Embryonic facial prominence (tissue), 1 donor: Measurements from ENCODE around the gene DCAF4.

Experiments
- DNase-seq: peaks from one replicate; pipeline ENCODE4 v3.0.0-alpha.2; 2016; ENCODE audit errors: extremely low spot score

DCAF4 gene, protein sequence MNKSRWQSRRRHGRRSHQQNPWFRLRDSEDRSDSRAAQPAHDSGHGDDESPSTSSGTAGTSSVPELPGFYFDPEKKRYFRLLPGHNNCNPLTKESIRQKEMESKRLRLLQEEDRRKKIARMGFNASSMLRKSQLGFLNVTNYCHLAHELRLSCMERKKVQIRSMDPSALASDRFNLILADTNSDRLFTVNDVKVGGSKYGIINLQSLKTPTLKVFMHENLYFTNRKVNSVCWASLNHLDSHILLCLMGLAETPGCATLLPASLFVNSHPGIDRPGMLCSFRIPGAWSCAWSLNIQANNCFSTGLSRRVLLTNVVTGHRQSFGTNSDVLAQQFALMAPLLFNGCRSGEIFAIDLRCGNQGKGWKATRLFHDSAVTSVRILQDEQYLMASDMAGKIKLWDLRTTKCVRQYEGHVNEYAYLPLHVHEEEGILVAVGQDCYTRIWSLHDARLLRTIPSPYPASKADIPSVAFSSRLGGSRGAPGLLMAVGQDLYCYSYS

DNA sequence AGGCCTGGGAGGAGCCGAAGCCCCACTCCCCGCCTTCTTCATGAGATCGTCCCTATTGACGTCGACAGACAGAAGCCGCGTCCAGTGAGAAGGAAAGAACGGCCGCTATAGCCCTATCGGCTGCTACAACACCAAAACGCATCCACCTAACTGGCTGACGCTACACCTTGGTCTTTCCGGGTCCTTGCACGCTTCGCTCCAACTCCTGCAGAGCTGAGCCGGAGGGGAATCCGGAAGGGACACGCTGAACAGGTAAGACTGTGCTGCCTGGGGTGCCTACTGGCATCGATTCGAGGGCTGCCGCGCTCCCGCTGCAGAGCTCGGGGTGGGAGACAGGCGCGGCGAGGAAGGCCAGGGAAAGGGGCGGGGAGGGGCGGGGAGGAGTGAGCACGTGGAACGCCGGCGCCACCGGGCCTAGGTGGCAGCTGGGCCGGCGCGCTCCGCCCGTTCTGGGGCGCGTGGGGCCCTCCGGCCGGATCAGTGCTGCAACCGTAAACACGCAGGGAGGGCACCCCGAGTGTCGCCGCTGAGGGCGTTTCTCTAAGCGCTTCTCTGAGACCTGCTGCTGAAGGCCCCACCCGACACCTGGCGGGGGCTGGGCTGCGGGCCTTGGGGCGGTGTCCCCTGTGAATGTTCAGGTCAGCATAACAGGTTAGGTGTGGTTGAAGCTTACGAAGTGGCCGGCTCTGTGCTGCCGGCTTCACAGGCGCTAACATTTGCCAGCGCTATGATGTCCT lies at the start of gene DCAF4:
Gene DCAF4 (plus strand): TSS at position 173 of the 737 bp plus-strand sequence. CDS start 11,515 bp downstream, outside the sequence.
- DNase-seq, result peak; percentile 92

- no peak for DNase-seq
Measured at GRCh38 chr14:72876710-72877063, 49.6 kb upstream of the DCAF4 start.

DNA sequence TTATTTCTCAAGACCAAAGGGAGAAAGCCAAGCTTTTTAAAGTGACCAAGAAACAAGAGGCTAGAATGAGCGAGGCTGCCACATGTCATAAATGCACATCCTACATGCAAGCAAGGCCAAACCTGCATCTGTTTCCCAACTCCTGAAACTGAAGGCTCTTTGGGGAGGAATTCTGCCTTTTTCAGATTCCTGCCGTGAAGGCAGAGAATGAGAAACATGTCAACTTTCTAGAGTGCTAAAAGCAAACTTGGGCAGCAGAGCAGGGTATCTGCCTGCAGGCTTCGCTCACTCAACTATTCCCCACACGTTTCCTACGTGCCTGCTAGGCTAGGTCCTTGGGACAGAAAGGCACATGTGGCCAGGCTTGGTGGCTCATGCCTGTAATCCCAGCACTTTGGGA lies 47.5 kb upstream of the DCAF4 start:
- DNase-seq, result no peak

DNA sequence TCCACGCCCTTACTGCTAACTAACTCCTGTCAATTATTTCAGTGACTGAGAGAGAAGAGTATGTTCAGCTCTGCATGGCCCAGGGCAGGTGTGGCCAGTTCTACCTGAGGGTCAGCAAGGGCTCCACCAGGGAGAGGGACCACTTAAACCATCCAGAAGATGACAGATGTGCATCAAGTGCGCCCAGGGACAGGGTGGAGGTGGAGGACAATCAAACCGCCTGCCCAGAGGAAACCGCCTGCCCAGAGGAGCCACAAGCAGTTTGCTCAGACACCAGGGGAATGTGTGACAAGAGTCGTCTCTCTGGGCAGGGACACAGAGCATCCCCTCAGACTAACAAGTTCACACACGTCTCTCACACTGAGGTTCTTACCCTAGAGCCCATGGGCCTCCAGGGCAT lies 46.8 kb upstream of the DCAF4 start:
- DNase-seq, result no peak

DNA sequence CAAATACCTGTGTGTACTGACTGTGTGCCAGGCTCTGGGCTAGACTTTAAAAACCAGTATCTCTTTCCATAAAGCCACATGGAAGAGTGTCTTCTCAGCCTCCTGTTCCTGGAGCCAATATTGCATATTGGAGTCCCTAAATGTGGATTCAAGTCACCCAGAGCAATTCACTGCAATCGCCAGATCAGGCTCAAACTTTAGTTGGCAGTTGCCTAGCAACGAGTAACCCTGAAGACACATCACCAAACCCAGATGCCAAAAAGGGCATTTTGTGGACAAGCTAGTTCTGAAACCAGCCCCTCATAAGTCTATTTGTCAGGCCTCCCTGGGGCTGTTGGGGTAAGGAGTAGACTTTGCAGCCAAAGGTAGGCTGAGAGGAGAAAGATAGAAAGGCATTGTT lies 46.1 kb upstream of the DCAF4 start:
- no peak for DNase-seq

GRCh38 chr14:72880820-72881219 lies 45.4 kb upstream of the DCAF4 start:
- no peak for DNase-seq

GRCh38 chr14:72881543-72881942 lies 44.7 kb upstream of the DCAF4 start:
- no peak for DNase-seq

DNA sequence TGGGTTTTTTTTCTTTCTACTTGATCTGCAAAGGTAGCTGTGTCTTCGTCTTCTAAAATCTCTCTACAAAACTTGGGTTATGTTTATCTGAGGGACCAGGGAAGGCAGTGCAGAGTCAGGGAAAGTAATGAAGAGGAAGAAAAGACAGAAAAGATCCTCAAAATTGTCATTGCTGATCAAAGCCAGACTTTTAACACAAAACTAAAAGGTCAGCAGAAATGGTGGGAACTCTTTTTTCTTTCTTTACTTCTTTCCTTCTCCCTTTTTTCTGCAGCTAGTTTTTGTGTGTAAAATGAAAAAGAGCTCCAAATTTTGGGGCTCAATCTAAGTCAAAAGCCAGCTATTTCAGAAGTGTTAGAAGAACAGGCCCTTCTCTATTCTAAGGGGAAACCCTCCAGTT lies 44.2 kb upstream of the DCAF4 start:
- DNase-seq, result no peak

DNA sequence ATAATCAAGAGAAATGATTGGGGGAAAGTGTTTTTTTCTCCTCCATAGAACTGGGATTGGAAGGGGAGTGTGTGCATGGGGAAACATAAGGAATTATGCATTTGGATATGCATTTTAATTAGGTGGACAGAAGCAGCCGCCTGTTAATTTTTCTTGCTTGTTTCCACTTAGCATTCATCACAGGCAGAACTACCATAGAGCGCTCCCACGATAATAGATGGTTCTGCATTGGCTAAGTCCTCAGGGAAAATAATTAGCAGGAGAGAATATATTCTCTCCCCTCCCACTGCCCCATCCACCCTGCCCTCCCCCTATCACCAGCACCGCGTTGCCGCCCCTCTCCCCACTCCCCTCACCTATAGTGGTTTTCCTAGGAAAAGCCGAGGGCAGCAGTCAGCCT lies 43.8 kb upstream of the DCAF4 start:
- no peak for DNase-seq

GRCh38 chr14:72883109-72883508 lies 43.2 kb upstream of the DCAF4 start:
- no peak for DNase-seq

- DNase-seq, result no peak
Measured at GRCh38 chr14:72883961-72884360, 42.3 kb upstream of the DCAF4 start.

DNA sequence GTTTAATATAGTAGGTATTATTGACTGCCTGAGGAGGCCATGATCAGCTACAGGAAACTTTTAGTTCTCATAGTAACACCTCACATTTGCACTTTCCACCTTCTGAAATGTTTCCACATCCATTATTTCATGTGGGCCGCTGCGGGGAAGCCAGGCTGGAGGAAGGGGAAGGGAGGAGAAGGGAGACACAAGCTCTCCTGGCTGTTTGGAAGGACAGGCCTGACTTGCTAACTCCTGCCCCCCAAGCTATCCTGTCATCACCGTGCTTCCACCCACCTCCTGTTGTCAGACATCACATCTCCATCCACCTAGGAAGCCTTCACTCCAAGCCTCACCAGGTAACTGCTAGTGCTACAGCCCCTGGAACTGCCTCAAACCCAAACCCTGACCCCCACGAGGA lies 41.9 kb upstream of the DCAF4 start:
- DNase-seq, result no peak

GRCh38 chr14:72887514-72887913 lies 38.8 kb upstream of the DCAF4 start:
- no peak for DNase-seq

DNA sequence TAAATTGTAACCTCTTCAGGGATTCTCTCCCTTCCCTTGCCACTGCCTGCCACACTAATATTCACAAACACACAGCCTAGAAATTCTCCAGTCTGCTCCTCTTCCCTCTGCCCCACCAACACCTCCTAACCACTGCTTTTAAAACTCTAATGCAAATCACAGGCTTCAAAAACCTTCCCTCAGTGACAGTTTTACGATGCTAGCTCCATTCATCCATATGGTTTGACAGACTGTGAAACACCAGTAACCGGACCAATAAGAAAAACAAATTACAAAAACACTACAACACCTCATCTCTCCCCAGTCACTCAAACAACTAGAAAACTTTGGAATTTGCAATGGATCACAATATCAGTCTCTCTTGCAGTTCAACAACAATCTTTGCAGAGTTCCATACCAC lies 38.1 kb upstream of the DCAF4 start:
- no peak for DNase-seq

DNA sequence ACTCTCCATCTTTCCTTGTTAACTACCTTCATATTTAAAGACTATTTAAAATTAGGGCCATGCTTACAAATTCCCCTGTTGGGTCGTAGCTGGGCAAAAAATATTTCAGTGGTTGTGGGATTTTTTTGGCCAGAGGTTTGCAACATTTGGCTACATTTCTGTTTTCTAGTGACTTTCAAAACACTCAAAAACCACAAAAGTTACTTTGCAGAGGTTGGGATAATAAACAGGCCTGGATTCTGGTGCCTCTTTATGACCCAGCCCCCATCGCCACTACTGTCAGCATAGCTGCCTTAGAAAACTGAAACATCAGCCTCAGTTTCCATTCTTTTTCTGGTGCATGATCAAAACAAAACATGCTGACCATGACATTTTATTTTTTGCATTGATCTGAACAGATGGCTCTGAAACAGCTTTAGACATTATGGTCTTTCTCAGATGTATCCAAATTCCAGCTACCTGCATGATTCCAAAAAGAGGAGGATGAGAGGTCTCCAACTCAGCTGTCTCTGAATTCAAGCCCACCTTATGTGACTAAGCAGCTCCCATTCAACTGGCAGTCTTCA lies 37.5 kb upstream of the DCAF4 start:
- no peak for DNase-seq

DNA sequence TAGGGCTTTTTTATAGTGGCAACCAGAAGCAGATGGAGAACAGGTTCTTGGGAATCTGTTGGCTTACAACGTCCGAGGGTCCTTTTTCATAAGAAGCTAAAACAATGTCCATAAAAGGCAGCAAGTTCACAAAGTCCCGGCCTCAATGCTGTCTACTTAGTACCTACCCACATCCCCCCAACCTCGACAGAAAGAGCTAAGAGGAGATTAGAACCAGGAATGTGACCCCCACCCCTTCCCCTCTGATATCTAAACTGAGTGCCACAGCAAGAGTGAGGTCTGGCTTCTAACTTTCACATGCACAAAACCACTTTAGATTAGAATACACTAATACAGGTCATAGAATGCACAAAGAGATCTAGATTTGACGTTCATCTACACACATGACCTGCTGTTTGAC lies 36.9 kb upstream of the DCAF4 start:
- DNase-seq, result no peak

- no peak for DNase-seq
Measured at GRCh38 chr14:72891666-72892102, 34.6 kb upstream of the DCAF4 start.

- DNase-seq, result no peak
Measured at GRCh38 chr14:72892103-72892878, 34.0 kb upstream of the DCAF4 start.

DNA sequence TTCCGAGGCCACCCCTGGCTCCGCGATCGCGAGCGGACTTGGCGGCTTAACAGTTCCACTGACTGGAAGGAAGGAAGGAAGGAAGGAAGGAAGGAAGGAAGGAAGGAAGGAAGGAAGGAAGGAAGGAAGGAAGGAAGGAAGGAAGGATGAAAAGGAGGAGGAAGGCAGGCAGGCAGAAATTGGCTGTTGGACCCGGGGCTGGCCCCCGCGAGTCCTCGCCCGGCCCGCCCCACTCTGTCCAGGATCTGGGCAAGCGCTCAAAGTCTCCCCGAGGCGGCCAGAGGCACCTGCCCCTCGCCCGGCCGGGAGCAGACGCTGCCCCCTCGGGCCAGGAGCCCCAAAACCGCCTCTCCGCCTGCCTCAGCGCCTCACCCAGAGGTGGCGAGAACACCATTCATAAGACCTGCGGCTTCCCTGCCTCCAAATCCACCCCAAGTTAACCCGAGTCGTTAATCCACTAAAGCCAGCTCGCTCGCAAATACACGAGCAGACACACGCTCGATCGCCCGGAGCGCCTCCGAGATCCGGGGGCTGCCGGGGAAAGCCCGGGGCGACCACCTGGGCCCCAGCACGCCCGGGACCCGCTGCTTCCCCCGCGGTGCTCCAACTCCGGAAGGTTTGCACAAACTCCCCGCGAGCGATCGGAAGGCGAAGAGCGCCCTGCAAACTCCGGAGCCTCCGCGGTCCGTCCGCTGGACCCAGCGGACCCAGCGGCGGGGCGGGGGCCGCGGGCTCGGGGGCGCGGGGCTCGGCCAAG lies 33.2 kb upstream of the DCAF4 start:
- no peak for DNase-seq

GRCh38 chr14:72893636-72894322 lies 32.5 kb upstream of the DCAF4 start, which contains the start of gene DPF3:
Gene DPF3, minus strand, starts transcription at chr14:72894101. Its CDS starts 13 bp downstream, at chr14:72894088.
- DNase-seq, result peak; percentile 82

DNA sequence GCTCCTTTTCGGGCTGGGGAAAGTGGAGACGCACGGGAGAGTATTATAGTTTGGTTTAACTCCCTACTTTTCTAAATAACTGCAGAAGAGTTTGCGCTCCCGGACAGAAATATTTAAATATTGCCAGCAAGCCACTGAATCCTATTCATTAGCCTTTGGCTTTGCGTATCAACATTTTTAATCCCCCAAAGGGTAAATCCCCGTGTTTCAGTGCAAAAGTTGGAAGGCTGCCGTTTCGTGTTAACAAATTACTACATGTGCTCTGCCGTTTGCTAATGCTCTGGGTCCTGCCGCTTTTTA lies 32.0 kb upstream of the DCAF4 start:
- no peak for DNase-seq
